Mesendoderm (in vitro differentiated cells): ENCODE data around the gene PTPMT1.
"Not testable (repeated sequence)": the region's sequence is repeated elsewhere in the genome, so short reads cannot be mapped to it uniquely, and the experiment has no call there.

ENCODE experiments used
- DNase-seq: peaks from one replicate; pipeline ENCODE4 v3.0.0; 2013
- H2AK5ac ChIP-seq: 2 replicates; pipeline ENCODE4 v1.6.1; 2013; ENCODE audit warnings: low read length, inconsistent platforms
- H2BK120ac ChIP-seq: 2 replicates; pipeline ENCODE4 v1.6.1; 2013; ENCODE audit warnings: low read depth, mild to moderate bottlenecking, low read length, moderate library complexity, mixed read lengths
- H2BK15ac ChIP-seq: replicated peaks from 2 replicates; pipeline ENCODE4 v1.6.1; 2013; ENCODE audit warnings: low read depth, mild to moderate bottlenecking, moderate library complexity
- H2BK5ac ChIP-seq: 2 replicates; pipeline ENCODE4 v1.6.1; 2013; ENCODE audit warnings: low read length, inconsistent platforms
- H3K18ac ChIP-seq: 2 replicates; pipeline ENCODE4 v1.6.1; 2013; ENCODE audit warnings: mild to moderate bottlenecking, low read length, mixed read lengths
- H3K23ac ChIP-seq: one replicate; pipeline ENCODE4 v1.6.1; 2013; ENCODE audit warnings: low read length
- H3K27ac ChIP-seq: 2 replicates; pipeline ENCODE4 v1.5.1; 2013; ENCODE audit warnings: low read depth, mild to moderate bottlenecking, inconsistent platforms, low read length, moderate library complexity
- H3K27me3 ChIP-seq: 2 replicates; pipeline ENCODE4 v1.6.1; 2013; ENCODE audit warnings: low read length, control low read depth, mild to moderate bottlenecking, inconsistent platforms; ENCODE audit not compliant: insufficient read depth, poor library complexity
- H3K36me3 ChIP-seq: 2 replicates; pipeline ENCODE4 v1.6.1; 2013; ENCODE audit warnings: low read length, inconsistent platforms; ENCODE audit not compliant: control insufficient read depth, insufficient read depth
- H3K4ac ChIP-seq: one replicate; pipeline ENCODE4 v1.6.1; 2013; ENCODE audit warnings: low read depth, mild to moderate bottlenecking, low read length, moderate library complexity
- H3K4me1 ChIP-seq: 2 replicates; pipeline ENCODE4 v1.6.1; 2013; ENCODE audit warnings: low read depth, low read length, inconsistent platforms; ENCODE audit not compliant: control insufficient read depth
- H3K4me2 ChIP-seq: 2 replicates; pipeline ENCODE4 v1.6.1; 2013; ENCODE audit warnings: low read length
- H3K4me3 ChIP-seq: 2 replicates; pipeline ENCODE4 v1.5.1; 2013; ENCODE audit warnings: mild to moderate bottlenecking, low read length
- H3K56ac ChIP-seq: one replicate; pipeline ENCODE4 v1.6.1; 2013; ENCODE audit warnings: low read length
- H3K79me1 ChIP-seq: 2 replicates; pipeline ENCODE4 v1.6.1; 2013; ENCODE audit warnings: low read length, inconsistent platforms
- H3K79me2 ChIP-seq: 2 replicates; pipeline ENCODE4 v1.6.1; 2013; ENCODE audit warnings: mild to moderate bottlenecking, low read length; ENCODE audit not compliant: control insufficient read depth, insufficient read depth
- H3K9ac ChIP-seq: 2 replicates; pipeline ENCODE4 v1.6.1; 2013; ENCODE audit warnings: low read length, inconsistent platforms
- H4K5ac ChIP-seq: one replicate; pipeline ENCODE4 v1.6.1; 2013; ENCODE audit warnings: low read length
- H4K8ac ChIP-seq: one replicate; pipeline ENCODE4 v1.6.1; 2013; ENCODE audit warnings: low read depth, mild to moderate bottlenecking, control low read depth, low read length, moderate library complexity
- WGBS: extraction: QIAGEN DNeasy Blood & Tissue Kit; methylation state at CpG from one replicate; pipeline ENCODE4 v1.1.7; 2013; ENCODE audit warnings: low lambda C conversion rate, missing lambda C conversion rate; ENCODE audit not compliant: insufficient coverage; ENCODE audit errors: extremely low coverage; 5-methylcytosine and 5-hydroxymethylcytosine counted together

Gene PTPMT1

GRCh38 chr11:47560426-47560825 is 5.0 kb upstream of the PTPMT1 start:
- WGBS: no CpG with 5 or more reads among the region's 2 CpGs
- Histone ChIP-seq H3K79me1 (peaks cover 1% of the 10 kb centered on the region), H3K4ac (no peak overlapping the region), H3K27ac (no peak overlapping the region), H3K9ac (no peak overlapping the region), H3K79me2 (no peaks in the 10 kb centered on the region), H3K4me1 (peaks cover 2% of the 10 kb centered on the region), H2BK120ac (no peak overlapping the region), H3K23ac (no peak overlapping the region), H4K8ac (no peak overlapping the region), H3K56ac (no peak overlapping the region), H4K5ac (no peak overlapping the region), H2AK5ac (no peak overlapping the region), H3K36me3 (no peaks in the 10 kb centered on the region), H3K4me3 (no peak overlapping the region), H3K18ac (no peak overlapping the region), H3K4me2 (no peak overlapping the region), H3K27me3 (no peaks in the 10 kb centered on the region), H2BK15ac (no peak overlapping the region), H2BK5ac (no peak overlapping the region)
- DNase-seq: no peak

- H3K4me2 ChIP-seq, H3K27me3 ChIP-seq, H3K79me1 ChIP-seq, H3K18ac ChIP-seq, H2BK120ac ChIP-seq, H4K8ac ChIP-seq, H3K4ac ChIP-seq, H3K4me1 ChIP-seq, H3K4me3 ChIP-seq, H3K9ac ChIP-seq, H4K5ac ChIP-seq, H3K79me2 ChIP-seq, H3K36me3 ChIP-seq, H3K27ac ChIP-seq, H3K23ac ChIP-seq, H2BK15ac ChIP-seq, H2BK5ac ChIP-seq, H2AK5ac ChIP-seq, DNase-seq, H3K56ac ChIP-seq: not testable (repeated sequence)
- no CpG with 5 or more reads among the region's 4 CpGs for WGBS
Observed at GRCh38 chr11:47562393-47562792, 3.0 kb upstream of the PTPMT1 start.

- not testable (repeated sequence) for H3K4me3 ChIP-seq, H3K18ac ChIP-seq, DNase-seq, H3K27me3 ChIP-seq, H3K4ac ChIP-seq, H3K79me2 ChIP-seq, H4K5ac ChIP-seq, H2BK120ac ChIP-seq, H3K9ac ChIP-seq, H3K79me1 ChIP-seq, H3K27ac ChIP-seq, H3K23ac ChIP-seq, H2AK5ac ChIP-seq, H3K56ac ChIP-seq, H3K4me1 ChIP-seq, H2BK5ac ChIP-seq, H2BK15ac ChIP-seq, H3K4me2 ChIP-seq, H3K36me3 ChIP-seq, H4K8ac ChIP-seq
- WGBS: no CpG with 5 or more reads among the region's 10 CpGs
Observed at GRCh38 chr11:47564366-47564765, 1.0 kb upstream of the PTPMT1 start.

GRCh38 chr11:47564933-47565339 is 463 bp upstream of the PTPMT1 start:
- no peak overlapping the region for H2BK15ac ChIP-seq
- peak overlapping the region; percentile 80 for H3K23ac ChIP-seq
- no peak overlapping the region for H3K27ac ChIP-seq
- peaks cover 2% of the 10 kb centered on the region for H3K4me1 ChIP-seq
- WGBS: no CpG with 5 or more reads among the region's 11 CpGs
- peak overlapping the region; percentile 82 for H2AK5ac ChIP-seq
- H4K5ac ChIP-seq: no peak overlapping the region
- DNase-seq: no peak
- peak overlapping the region; percentile 81 for H3K4me2 ChIP-seq
- no peak overlapping the region for H4K8ac ChIP-seq
- H3K18ac ChIP-seq: peak overlapping the region; percentile 19
- peak overlapping the region; percentile 100 for H3K56ac ChIP-seq
- H3K4me3 ChIP-seq: peak overlapping the region; percentile 35
- peaks cover 2% of the 10 kb centered on the region for H3K79me2 ChIP-seq
- no peak overlapping the region for H3K4ac ChIP-seq
- H3K27me3 ChIP-seq: no peaks in the 10 kb centered on the region
- peaks cover 4% of the 10 kb centered on the region for H3K36me3 ChIP-seq
- H2BK5ac ChIP-seq: no peak overlapping the region
- H2BK120ac ChIP-seq: no peak overlapping the region
- H3K9ac ChIP-seq: peak overlapping the region; percentile 72
- peaks cover 6% of the 10 kb centered on the region for H3K79me1 ChIP-seq

- H3K36me3 ChIP-seq: peaks cover 7% of the 10 kb centered on the region
- no peak for DNase-seq
- H3K27ac ChIP-seq: no peak overlapping the region
- peaks cover 2% of the 10 kb centered on the region for H3K4me1 ChIP-seq
- peak overlapping the region; percentile 23 for H3K18ac ChIP-seq
- peak overlapping the region; percentile 81 for H3K4me2 ChIP-seq
- no peak overlapping the region for H3K23ac ChIP-seq
- H4K5ac ChIP-seq: no peak overlapping the region
- H3K27me3 ChIP-seq: no peaks in the 10 kb centered on the region
- WGBS: no CpG with 5 or more reads among the region's 17 CpGs
- peak overlapping the region; percentile 72 for H3K9ac ChIP-seq
- peak overlapping the region; percentile 100 for H3K56ac ChIP-seq
- no peak overlapping the region for H2BK5ac ChIP-seq
- H3K79me1 ChIP-seq: peaks cover 11% of the 10 kb centered on the region
- H3K79me2 ChIP-seq: peaks cover 2% of the 10 kb centered on the region
- H2BK120ac ChIP-seq: no peak overlapping the region
- peak overlapping the region; percentile 35 for H3K4me3 ChIP-seq
- no peak overlapping the region for H2AK5ac ChIP-seq
- no peak overlapping the region for H2BK15ac ChIP-seq
- H3K4ac ChIP-seq: no peak overlapping the region
- no peak overlapping the region for H4K8ac ChIP-seq
Observed at GRCh38 chr11:47566149-47566698, 825 bp downstream of the PTPMT1 start.

- Histone ChIP-seq H3K27ac (no peak overlapping the region), H3K27me3 (no peaks in the 10 kb centered on the region)
Observed at GRCh38 chr11:47569646-47570045, 4.2 kb downstream of the PTPMT1 start.

More at GRCh38 chr11:47569646-47570045, 4.2 kb downstream of the PTPMT1 start:
- H2BK5ac ChIP-seq: no peak overlapping the region
- no peak overlapping the region for H3K56ac ChIP-seq
- peaks cover 13% of the 10 kb centered on the region for H3K36me3 ChIP-seq
- peaks cover 17% of the 10 kb centered on the region for H3K79me1 ChIP-seq
- no peak for DNase-seq
- no peak overlapping the region for H4K5ac ChIP-seq
- H4K8ac ChIP-seq: no peak overlapping the region
- H3K23ac ChIP-seq: no peak overlapping the region
- no peak overlapping the region for H2BK15ac ChIP-seq
- H2AK5ac ChIP-seq: no peak overlapping the region
- H2BK120ac ChIP-seq: no peak overlapping the region
- no peak overlapping the region for H3K18ac ChIP-seq
- H3K4ac ChIP-seq: no peak overlapping the region
- H3K9ac ChIP-seq: no peak overlapping the region
- WGBS: no CpG with 5 or more reads among the region's 7 CpGs
- no peak overlapping the region for H3K4me2 ChIP-seq
- no peak overlapping the region for H3K4me3 ChIP-seq
- H3K79me2 ChIP-seq: peaks cover 2% of the 10 kb centered on the region
- H3K4me1 ChIP-seq: peaks cover 2% of the 10 kb centered on the region
